Pancreas (tissue), 10 donors: ENCODE data around the gene F12. TPM values are rescaled to one million over a fixed set of nuclear protein-coding genes. Genes with fewer than 3 reads are reported as not detected.

Source experiments
- ATAC-seq, 4 donors: fragments of 200-7000 bp; cut with Tn5 transposase; one replicate each; pipeline versions ENCODE4 v1.8.0 to v1.9.1; 2020; ENCODE audit warnings: mild to moderate bottlenecking in 4 of 4, moderate library complexity in 4 of 4
- DNase-seq, 6 donors: peaks; one replicate each; pipeline ENCODE4 v3.0.0-alpha.2; 2020
- FAIRE-seq: peaks from 2 replicates; lab custom pipeline; 2012; peaks lifted over from hg19 to GRCh38; lab: Jason Lieb, UNC
- H3K27ac ChIP-seq, 4 donors: fragments of 200-600 bp; sonication (generic); 1 replicate in 3 of 4; 2 replicates in 1 of 4; pipeline versions ENCODE4 v1.5.0 to v1.8.0; 2020
- H3K27me3 ChIP-seq, 4 donors: fragments of 200-600 bp; one replicate each; pipeline ENCODE4 v1.8.0; 2021
- H3K36me3 ChIP-seq, 3 donors: fragments of 200-600 bp; sonication (generic) in 1 of 3; one replicate each; pipeline versions ENCODE4 v1.5.0 to v1.8.0; 2020 to 2021
- H3K4me1 ChIP-seq, 3 donors: fragments of 200-600 bp; one replicate each; pipeline ENCODE4 v1.8.0; 2021
- H3K4me3 ChIP-seq, 4 donors: fragments of 200-600 bp; sonication (generic) in 2 of 4; one replicate each; pipeline versions ENCODE4 v1.5.0 to v1.8.0; 2020 to 2021
- H3K9me3 ChIP-seq, 4 donors: fragments of 200-600 bp; one replicate each; pipeline ENCODE4 v1.8.0; 2021
- WGBS, 2 donors: extraction: QIAGEN DNeasy Blood & Tissue Kit; methylation state at CpG; one replicate each; pipeline ENCODE4 v1.1.7; 2013; 5-methylcytosine and 5-hydroxymethylcytosine counted together
- intact Hi-C, 3 donors: fragments of 100-400 bp; cut with DNase I; formaldehyde crosslinking; loops; one replicate each; pipeline versions ENCODE4 v1.11.1 to v1.14.2; 2022
- polyA plus RNA-seq, 2 donors: library from polyadenylated mRNA; stranded (reverse); fragments of 200-250 nt; gene quantifications; one replicate each; pipeline ENCODE4 v1.2.3, GENCODE V29; 2013
- total RNA-seq, 6 donors: library from RNA; stranded (reverse); fragmentation: NEBNext Ultra II Directional in 4 of 6; extraction: Animal tissue kit (Norgen Biotek cat#: 25700) in 4 of 6; gene quantifications; one replicate each; pipeline versions ENCODE4 v1.2.1 to v1.2.4, GENCODE V29; 2021 to 2023
- TF ChIP-seq, protein P1 (sequence below), 4 donors: fragments of 200-600 bp; sonication (generic) in 3 of 4; IDR thresholded peaks; one replicate each; pipeline versions ENCODE4 v1.5.0 to v1.8.0; 2021; ENCODE audit warnings: antibody characterized with exemption in 4 of 4
- donor health status: healthy with polysubstance abuse.
- donor health status: DM: no; HTN: no; CAD: no; lungs with moderate emphysema.
- donor health status: DM: no; HTN: no; CAD: no.
- donor health status: control.
- donor health status: control.
- donor health status: Bipolar disorder and iron deficiency.
- donor health status: DM: yes; HTN: yes; CAD: no.
- donor health status: DM: no; HTN: no; CAD: no.
- donor health status: DM: no; HTN: no; CAD: no.
- donor health status: DM: yes; HTN: yes; CAD: no.

F12 gene
- total and polyA plus RNA-seq, 8 donors, result 0.83 to 2.6 (median 1.8) TPM

GRCh38 chr5:177366528-177367322 lies 42.6 kb downstream of the F12 start:
- Histone ChIP-seq H3K9me3 (no peaks in the 10 kb centered on the region), H3K27ac (peak overlapping the region; percentile 91 to 99 (median 95)), H3K4me1 (peaks cover 23 to 42% (median 27%) of the 10 kb centered on the region in 3 donors), H3K4me3 (peak overlapping the region; percentile 26 to 46 (median 34)), H3K36me3 (no peaks in the 10 kb centered on the region), H3K27me3 (no peaks in the 10 kb centered on the region)
- peak; percentile 91 to 97 (median 95) for DNase-seq
- WGBS, 2 donors, result 6 to 10% methylated on average over 36 of the region's 36 CpGs
- no peak for FAIRE-seq
- TF ChIP-seq, protein P1, sequence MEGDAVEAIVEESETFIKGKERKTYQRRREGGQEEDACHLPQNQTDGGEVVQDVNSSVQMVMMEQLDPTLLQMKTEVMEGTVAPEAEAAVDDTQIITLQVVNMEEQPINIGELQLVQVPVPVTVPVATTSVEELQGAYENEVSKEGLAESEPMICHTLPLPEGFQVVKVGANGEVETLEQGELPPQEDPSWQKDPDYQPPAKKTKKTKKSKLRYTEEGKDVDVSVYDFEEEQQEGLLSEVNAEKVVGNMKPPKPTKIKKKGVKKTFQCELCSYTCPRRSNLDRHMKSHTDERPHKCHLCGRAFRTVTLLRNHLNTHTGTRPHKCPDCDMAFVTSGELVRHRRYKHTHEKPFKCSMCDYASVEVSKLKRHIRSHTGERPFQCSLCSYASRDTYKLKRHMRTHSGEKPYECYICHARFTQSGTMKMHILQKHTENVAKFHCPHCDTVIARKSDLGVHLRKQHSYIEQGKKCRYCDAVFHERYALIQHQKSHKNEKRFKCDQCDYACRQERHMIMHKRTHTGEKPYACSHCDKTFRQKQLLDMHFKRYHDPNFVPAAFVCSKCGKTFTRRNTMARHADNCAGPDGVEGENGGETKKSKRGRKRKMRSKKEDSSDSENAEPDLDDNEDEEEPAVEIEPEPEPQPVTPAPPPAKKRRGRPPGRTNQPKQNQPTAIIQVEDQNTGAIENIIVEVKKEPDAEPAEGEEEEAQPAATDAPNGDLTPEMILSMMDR (IDR thresholded peaks at IDR 0.05), result no peak
- ATAC-seq, result peak; percentile 71 to 81 (median 76)
- intact Hi-C loops, result no loop called here

DNA sequence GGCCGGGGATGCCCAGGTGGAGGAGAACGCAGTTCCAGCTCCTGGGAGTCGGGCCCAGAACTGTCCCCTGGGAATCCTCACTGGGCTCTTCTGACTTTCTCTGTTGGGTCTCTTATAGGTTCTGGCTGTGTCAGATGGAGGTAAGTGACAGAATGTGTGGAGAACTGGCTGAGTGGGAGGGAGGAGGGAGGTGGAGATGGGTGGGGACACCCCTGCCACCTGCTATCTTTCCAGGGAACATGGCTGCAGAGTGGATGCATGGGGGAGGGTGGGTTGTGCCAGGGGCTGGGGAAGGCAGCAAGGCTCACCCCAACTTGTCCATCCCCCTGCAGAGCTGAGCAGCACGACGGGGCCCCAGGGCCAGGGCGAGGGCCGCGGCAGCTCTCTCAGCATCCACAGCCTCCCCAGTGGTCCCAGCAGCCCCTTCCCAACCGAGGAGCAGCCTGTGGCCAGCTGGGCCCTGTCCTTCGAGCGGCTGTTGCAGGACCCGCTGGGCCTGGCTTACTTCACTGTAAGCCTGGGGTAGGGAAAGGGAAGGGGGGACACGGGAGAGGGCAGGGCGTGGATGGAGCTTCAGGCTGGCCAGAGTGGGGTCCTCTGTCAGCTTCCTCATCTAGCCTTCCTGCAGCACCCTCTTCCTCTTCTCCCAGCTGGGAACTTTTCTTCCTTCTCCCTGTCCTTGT lies 43.4 kb downstream of the F12 start:
- Histone ChIP-seq H3K4me1 (peaks cover 23 to 38% (median 27%) of the 10 kb centered on the region in 3 donors), H3K27me3 (no peaks in the 10 kb centered on the region), H3K4me3 (peak overlapping the region in 2 of 4 donors; percentile 41 to 46), H3K9me3 (no peaks in the 10 kb centered on the region), H3K36me3 (no peaks in the 10 kb centered on the region), H3K27ac (peak overlapping the region; percentile 91 to 99 (median 95))
- TF ChIP-seq, protein P1 (IDR thresholded peaks at IDR 0.05), result no peak
- WGBS, 2 donors, result 72 to 73% methylated on average over 14 of the region's 14 CpGs
- DNase-seq (peak in 4 of 6 donors; percentile 28 to 74 (median 56)), FAIRE-seq (no peak), ATAC-seq (no peak)
- intact Hi-C loops, result no loop called here

GRCh38 chr5:177364159-177364962 lies 45.0 kb downstream of the F12 start:
- intact Hi-C loops, result no loop called here
- no peak overlapping the region for H3K4me3 ChIP-seq
- DNase-seq, result peak in 2 of 6 donors; percentile 22 to 41
- ATAC-seq, result no peak
- WGBS, 2 donors, result 86 to 91% methylated on average over 11 of the region's 11 CpGs
- TF ChIP-seq, protein P1 (IDR thresholded peaks at IDR 0.05), result no peak
- no peak overlapping the region for H3K27ac ChIP-seq
- H3K9me3 ChIP-seq, result no peaks in the 10 kb centered on the region
- no peak for FAIRE-seq
- no peaks in the 10 kb centered on the region for H3K27me3 ChIP-seq
- peaks cover 14 to 26% (median 18%) of the 10 kb centered on the region in 3 donors for H3K4me1 ChIP-seq
- H3K36me3 ChIP-seq, result no peaks in the 10 kb centered on the region

- ATAC-seq (no peak), DNase-seq (peak in 2 of 6 donors; percentile 4 to 9), FAIRE-seq (no peak)
- TF ChIP-seq, protein P1 (IDR thresholded peaks at IDR 0.05), result no peak
- Histone ChIP-seq H3K4me3 (peak overlapping the region in 2 of 4 donors; percentile 50 to 59), H3K27me3 (no peaks in the 10 kb centered on the region), H3K27ac (peak overlapping the region; percentile 36 to 74 (median 60)), H3K4me1 (peaks cover 9 to 24% (median 15%) of the 10 kb centered on the region in 3 donors), H3K9me3 (no peaks in the 10 kb centered on the region), H3K36me3 (no peaks in the 10 kb centered on the region)
- intact Hi-C loops, result no loop called here
- WGBS, 2 donors, result 34% methylated on average over 10 of the region's 10 CpGs
These were observed 45.8 kb downstream of the F12 start for GRCh38 chr5:177363565-177363964.
